HG03095 (cell line): ENCODE data around the gene MMP10.
A peak's percentile ranks its signal among the peaks of the same experiment; 100 is the strongest.
"Not testable (repeated sequence)": the region's sequence is repeated elsewhere in the genome, so short reads cannot be mapped to it uniquely, and the experiment has no call there.

Experiments
- ATAC-seq: cut with Tn5 transposase; IDR thresholded peaks from one replicate; pipeline ENCODE4 v1.9.1; 2021; ENCODE audit warnings: moderate library complexity; ENCODE audit not compliant: unreplicated experiment

MMP10 gene

GRCh38 chr11:102784380-102784779 is 4.0 kb upstream of the MMP10 start:
- no peak for ATAC-seq

- no peak for ATAC-seq
These were observed 3.3 kb upstream of the MMP10 start for GRCh38 chr11:102783720-102784119.

GRCh38 chr11:102783016-102783415 is 2.6 kb upstream of the MMP10 start:
- no peak for ATAC-seq

GRCh38 chr11:102781676-102782075 is 1.2 kb upstream of the MMP10 start:
- ATAC-seq: no peak

- no peak for ATAC-seq
These were observed 4.0 kb downstream of the MMP10 start for GRCh38 chr11:102776454-102776853.

- ATAC-seq: no peak
These were observed 7.0 kb downstream of the MMP10 start for GRCh38 chr11:102773386-102773785.

- ATAC-seq: no peak
These were observed 9.1 kb downstream of the MMP10 start for GRCh38 chr11:102771351-102771750.

- no peak for ATAC-seq
These were observed 10.2 kb downstream of the MMP10 start for GRCh38 chr11:102770191-102770590.

GRCh38 chr11:102767800-102768199 is 12.6 kb downstream of the MMP10 start:
- no peak for ATAC-seq

GRCh38 chr11:102763440-102763839 is 17.0 kb downstream of the MMP10 start:
- no peak for ATAC-seq

- ATAC-seq: no peak
These were observed 18.1 kb downstream of the MMP10 start for GRCh38 chr11:102762361-102762767.

GRCh38 chr11:102761646-102762238 is 18.7 kb downstream of the MMP10 start:
- ATAC-seq: no peak

GRCh38 chr11:102760344-102761035 is 19.9 kb downstream of the MMP10 start:
- no peak for ATAC-seq

GRCh38 chr11:102757823-102758549 is 22.4 kb downstream of the MMP10 start:
- no peak for ATAC-seq

GRCh38 chr11:102753267-102753666 is 27.2 kb downstream of the MMP10 start:
- no peak for ATAC-seq

GRCh38 chr11:102751673-102752072 is 28.8 kb downstream of the MMP10 start:
- no peak for ATAC-seq

GRCh38 chr11:102749101-102749722 is 31.2 kb downstream of the MMP10 start:
- no peak for ATAC-seq

- ATAC-seq: not testable (repeated sequence)
These were observed 33.5 kb downstream of the MMP10 start for GRCh38 chr11:102746746-102747578.

GRCh38 chr11:102734650-102735049 is 45.8 kb downstream of the MMP10 start:
- ATAC-seq: no peak

GRCh38 chr11:102733232-102733875 is 47.1 kb downstream of the MMP10 start:
- peak; percentile 90 for ATAC-seq
